Prostate gland (tissue), 2 donors: Measurements from ENCODE around the gene BICRA. TPM values are rescaled to one million over a fixed set of nuclear protein-coding genes. Genes with fewer than 3 reads are reported as not detected.

Experiments
- DNase-seq: peaks from one replicate; pipeline ENCODE4 v3.0.0-alpha.2; 2019; ENCODE audit warnings: low spot score
- H3K27ac ChIP-seq, 2 donors: fragments of 200-600 bp; sonication (generic); 2 replicates each; pipeline ENCODE4 v1.5.1; 2017 to 2019
- H3K27me3 ChIP-seq: fragments of 200-600 bp; sonication (generic); replicated peaks from 2 replicates; pipeline ENCODE4 v1.5.1; 2019; ENCODE audit not compliant: insufficient read depth
- H3K36me3 ChIP-seq, 2 donors: fragments of 200-600 bp; sonication (generic); 1 replicate in 1 of 2; 2 replicates in 1 of 2; pipeline versions ENCODE4 v1.5.1 to v1.8.1; 2017 to 2019
- H3K4me1 ChIP-seq: fragments of 200-600 bp; sonication (generic); replicated peaks from 2 replicates; pipeline ENCODE4 v1.5.1; 2019
- H3K4me3 ChIP-seq, 2 donors: fragments of 200-600 bp; sonication (generic); 2 replicates each; pipeline ENCODE4 v1.5.1; 2017 to 2019
- H3K9me3 ChIP-seq: fragments of 200-600 bp; sonication (generic); 2 replicates; pipeline ENCODE4 v1.5.1; 2017
- POLR2A ChIP-seq: fragments of 450-650 bp; IDR thresholded peaks from one replicate; pipeline ENCODE4 v1.6.1; 2016; ENCODE audit warnings: antibody characterized with exemption, mild to moderate bottlenecking
- POLR2AphosphoS5 ChIP-seq: sonication (generic); formaldehyde crosslinking; IDR thresholded peaks from one replicate; pipeline ENCODE4 v1.6.1; 2017; ENCODE audit warnings: antibody characterized with exemption
- WGBS: methylation state at CpG from one replicate; pipeline ENCODE4 v1.1.5; 2018; 5-methylcytosine and 5-hydroxymethylcytosine counted together
- intact Hi-C: fragments of 100-400 bp; cut with DNase I; formaldehyde crosslinking; loops from one replicate; pipeline ENCODE4 v1.14.2; 2022
- total RNA-seq, 2 donors: library from RNA; depleted of rRNA; stranded (reverse); fragments of >200 nt; gene quantifications; one replicate each; pipeline ENCODE4 v1.1.0, GENCODE V29; 2016
- TF ChIP-seq, protein P1 (sequence below), 4 experiments: fragments of 200-600 bp in 2 of 4; fragments of 450-650 bp in 2 of 4; sonication (generic) in 2 of 4; IDR thresholded peaks; 1 replicate in 3 of 4; 2 replicates in 1 of 4; pipeline ENCODE4 v1.5.1; 2016 to 2019; ENCODE audit warnings: antibody characterized with exemption in 4 of 4, mild to moderate bottlenecking in 2 of 4, moderate library complexity in 2 of 4

The BICRA gene
- total RNA-seq, 2 donors from 2014 or later: 19.4 to 25.3 TPM

DNA sequence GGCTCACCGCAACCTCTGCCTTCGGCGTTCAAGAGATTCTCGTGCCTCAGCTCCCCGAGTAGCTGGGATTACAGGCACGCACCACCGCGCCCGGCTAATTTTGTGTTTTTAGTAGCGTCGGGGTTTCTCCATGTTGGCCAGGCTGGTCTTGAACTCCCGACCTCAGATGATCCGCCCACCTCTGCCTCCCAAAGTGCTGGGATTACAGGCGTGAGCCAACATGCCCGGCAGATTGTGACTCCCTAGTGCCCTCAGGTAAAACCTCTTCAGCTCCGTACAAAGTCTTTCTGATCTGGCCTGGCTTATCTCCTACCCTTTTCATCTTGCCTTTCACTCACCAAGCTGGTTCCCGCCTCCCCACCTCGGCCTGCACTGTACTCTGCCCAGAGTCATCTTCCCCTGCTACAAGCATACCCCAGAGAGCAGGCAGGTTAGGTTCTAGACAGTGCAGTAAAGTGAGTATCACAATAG, 15.0 kb downstream of the BICRA start:
- TF ChIP-seq POLR2AphosphoS5: no peak
- TF ChIP-seq, protein P1, sequence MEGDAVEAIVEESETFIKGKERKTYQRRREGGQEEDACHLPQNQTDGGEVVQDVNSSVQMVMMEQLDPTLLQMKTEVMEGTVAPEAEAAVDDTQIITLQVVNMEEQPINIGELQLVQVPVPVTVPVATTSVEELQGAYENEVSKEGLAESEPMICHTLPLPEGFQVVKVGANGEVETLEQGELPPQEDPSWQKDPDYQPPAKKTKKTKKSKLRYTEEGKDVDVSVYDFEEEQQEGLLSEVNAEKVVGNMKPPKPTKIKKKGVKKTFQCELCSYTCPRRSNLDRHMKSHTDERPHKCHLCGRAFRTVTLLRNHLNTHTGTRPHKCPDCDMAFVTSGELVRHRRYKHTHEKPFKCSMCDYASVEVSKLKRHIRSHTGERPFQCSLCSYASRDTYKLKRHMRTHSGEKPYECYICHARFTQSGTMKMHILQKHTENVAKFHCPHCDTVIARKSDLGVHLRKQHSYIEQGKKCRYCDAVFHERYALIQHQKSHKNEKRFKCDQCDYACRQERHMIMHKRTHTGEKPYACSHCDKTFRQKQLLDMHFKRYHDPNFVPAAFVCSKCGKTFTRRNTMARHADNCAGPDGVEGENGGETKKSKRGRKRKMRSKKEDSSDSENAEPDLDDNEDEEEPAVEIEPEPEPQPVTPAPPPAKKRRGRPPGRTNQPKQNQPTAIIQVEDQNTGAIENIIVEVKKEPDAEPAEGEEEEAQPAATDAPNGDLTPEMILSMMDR (IDR thresholded peaks at IDR 0.05): no peak
- TF ChIP-seq POLR2A: no peak
- Histone ChIP-seq H3K27me3 (no peaks in the 10 kb centered on the region), H3K4me3 (no peak overlapping the region), H3K36me3 (no peaks in the 10 kb centered on the region), H3K27ac (peak overlapping the region; percentile 42 to 49), H3K9me3 (no peaks in the 10 kb centered on the region), H3K4me1 (no peaks in the 10 kb centered on the region)
- no peak for DNase-seq
- intact Hi-C loops: no loop called here
- WGBS: 36% methylated on average over 18 of the region's 18 CpGs

DNA sequence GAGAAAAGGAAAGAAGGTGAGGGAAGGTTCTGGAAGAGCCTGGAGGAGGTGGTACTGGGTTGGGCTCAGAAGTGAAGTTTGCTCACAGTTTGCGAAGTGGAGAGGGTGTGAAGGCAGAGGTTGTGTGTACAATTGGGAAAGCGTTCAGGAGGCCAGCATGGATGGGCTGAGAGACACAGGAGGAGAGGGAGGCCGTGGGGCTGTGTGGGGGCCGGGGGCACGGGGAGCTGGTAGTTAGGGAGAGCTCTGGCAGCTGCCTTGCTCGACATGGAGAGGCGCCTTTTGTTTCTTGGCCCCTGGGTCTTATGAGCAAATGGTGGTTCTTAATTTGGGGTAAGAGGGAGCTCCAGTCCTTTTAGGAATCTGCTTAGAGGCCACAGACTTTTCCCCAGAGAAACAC, 16.7 kb downstream of the BICRA start:
- TF ChIP-seq POLR2AphosphoS5: no peak
- TF ChIP-seq, protein P1 (IDR thresholded peaks at IDR 0.05): no peak
- no peak for TF ChIP-seq POLR2A
- no peaks in the 10 kb centered on the region for H3K9me3 ChIP-seq
- DNase-seq: no peak
- WGBS: 69% methylated on average over 7 of the region's 7 CpGs
- intact Hi-C loops: no loop called here
- H3K36me3 ChIP-seq: no peaks in the 10 kb centered on the region
- no peaks in the 10 kb centered on the region for H3K4me1 ChIP-seq
- H3K27me3 ChIP-seq: no peaks in the 10 kb centered on the region
- H3K4me3 ChIP-seq: no peak overlapping the region
- no peak overlapping the region for H3K27ac ChIP-seq

DNA sequence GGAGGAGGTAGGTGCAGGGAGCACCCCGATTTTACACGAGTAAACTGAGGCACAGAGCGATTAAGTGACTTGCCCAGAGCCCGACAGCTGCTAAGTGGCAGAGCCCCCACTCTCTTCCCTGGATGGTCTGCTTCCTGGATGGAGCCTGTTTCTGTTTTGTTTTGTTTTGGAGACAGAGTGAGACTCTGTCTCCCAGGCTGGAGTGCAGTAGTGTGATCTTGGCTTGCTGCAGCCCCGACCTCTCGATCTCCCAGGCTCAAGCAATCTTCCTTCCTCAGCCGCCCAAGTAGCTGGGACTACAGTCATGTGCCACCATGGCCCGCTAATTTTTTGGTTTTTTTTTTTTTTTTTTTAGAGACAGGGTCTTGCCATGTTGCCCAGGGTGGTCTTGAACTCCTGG, 17.3 kb downstream of the BICRA start:
- no peaks in the 10 kb centered on the region for H3K4me1 ChIP-seq
- no peaks in the 10 kb centered on the region for H3K27me3 ChIP-seq
- intact Hi-C loops: no loop called here
- 60% methylated on average over 8 of the region's 8 CpGs for WGBS
- H3K9me3 ChIP-seq: no peaks in the 10 kb centered on the region
- DNase-seq: no peak
- no peak overlapping the region for H3K4me3 ChIP-seq
- TF ChIP-seq, protein P1 (IDR thresholded peaks at IDR 0.05): no peak
- TF ChIP-seq POLR2A (no peak), POLR2AphosphoS5 (no peak)
- no peak overlapping the region for H3K27ac ChIP-seq
- H3K36me3 ChIP-seq: no peaks in the 10 kb centered on the region

DNA sequence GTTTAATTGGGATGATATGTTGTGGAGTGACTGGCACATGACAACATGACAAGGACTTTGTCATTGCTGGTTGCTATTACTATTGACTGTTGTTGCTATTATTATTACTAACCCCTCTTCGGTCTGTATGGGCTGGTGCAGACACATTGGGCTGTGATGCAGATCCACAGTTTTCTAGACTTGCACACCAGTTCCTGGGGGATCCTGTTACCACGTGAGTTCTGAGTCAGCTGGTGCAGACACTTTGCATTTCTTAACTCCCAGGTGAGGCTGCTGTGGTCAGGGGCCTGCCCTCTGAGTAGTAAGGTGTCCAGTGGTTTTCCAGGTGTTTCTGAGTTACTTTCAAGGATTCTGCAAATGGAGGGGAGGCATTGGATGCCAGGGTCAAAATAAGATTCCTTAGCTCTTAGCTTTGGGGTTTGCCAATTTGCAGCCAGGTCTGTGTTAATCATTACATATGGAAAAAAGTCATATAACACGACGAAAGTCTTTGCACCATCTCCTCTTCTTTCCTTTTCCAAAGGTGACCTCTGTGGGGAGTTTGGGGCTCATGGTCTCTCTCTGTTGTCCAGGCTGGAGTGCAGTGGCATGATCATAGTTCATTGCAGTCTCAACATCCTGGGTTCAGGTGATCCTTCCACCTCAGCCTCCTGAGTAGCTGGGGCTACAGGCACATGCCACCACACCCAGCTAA, 19.3 kb downstream of the BICRA start:
- DNase-seq: no peak
- TF ChIP-seq, protein P1 (IDR thresholded peaks at IDR 0.05): no peak
- TF ChIP-seq POLR2AphosphoS5 (no peak), POLR2A (no peak)
- H3K4me1 ChIP-seq: no peaks in the 10 kb centered on the region
- no peaks in the 10 kb centered on the region for H3K9me3 ChIP-seq
- H3K4me3 ChIP-seq: no peak overlapping the region
- no peaks in the 10 kb centered on the region for H3K27me3 ChIP-seq
- H3K27ac ChIP-seq: no peak overlapping the region
- H3K36me3 ChIP-seq: no peaks in the 10 kb centered on the region
- 84% methylated on average over 4 of the region's 4 CpGs for WGBS
- intact Hi-C loops: no loop called here

DNA sequence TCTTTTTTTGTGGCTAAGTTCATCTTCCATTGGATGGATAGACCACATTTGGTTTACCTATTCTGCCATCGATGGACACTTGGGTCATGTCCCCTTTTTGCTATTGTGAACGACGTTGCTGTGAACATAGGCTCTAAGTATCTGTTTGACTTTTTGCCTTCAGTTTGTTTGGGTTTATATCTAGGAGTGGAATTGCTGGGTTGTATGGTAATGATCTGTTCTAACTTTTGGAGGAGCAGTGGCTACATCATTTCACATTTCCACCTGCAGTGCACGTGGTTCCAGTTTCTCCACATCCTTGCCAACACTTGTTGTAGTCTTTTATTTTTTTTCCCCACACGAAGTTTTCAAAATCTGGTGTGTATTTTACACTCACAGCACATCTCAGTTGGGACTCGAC, 21.7 kb downstream of the BICRA start:
- Histone ChIP-seq H3K4me3 (no peak overlapping the region), H3K36me3 (no peaks in the 10 kb centered on the region), H3K27me3 (no peaks in the 10 kb centered on the region), H3K4me1 (no peaks in the 10 kb centered on the region), H3K9me3 (no peaks in the 10 kb centered on the region), H3K27ac (no peak overlapping the region)
- DNase-seq: no peak
- no peak for TF ChIP-seq POLR2AphosphoS5
- TF ChIP-seq POLR2A: no peak
- intact Hi-C loops: no loop called here
- WGBS: 92% methylated on average over 6 of the region's 6 CpGs
